ENCODE measurements around the gene PERCC1.

DNA sequence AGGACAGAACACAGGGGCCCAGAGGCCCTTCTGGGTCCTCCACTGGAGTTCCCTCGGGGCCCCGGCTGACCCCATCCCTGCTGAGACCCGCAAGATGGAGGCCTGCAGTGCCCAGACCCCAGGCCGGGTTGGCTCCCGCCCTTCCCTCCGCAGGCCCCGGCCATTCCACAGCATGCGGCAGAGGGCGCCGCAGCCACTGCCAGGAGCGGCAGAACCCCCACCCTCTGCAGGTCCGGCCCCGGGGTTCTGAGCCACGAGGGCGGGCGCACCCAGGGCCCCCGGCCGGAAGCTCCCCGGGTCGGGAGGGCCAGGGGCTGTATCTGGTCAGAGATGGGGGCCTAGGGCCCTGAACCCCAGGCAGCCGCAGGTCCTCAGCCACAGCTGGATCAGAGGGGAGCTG, 2.4 kb upstream of the PERCC1 start:
- no peak for TF ChIP-seq POLR2A (IDR thresholded peaks at IDR 0.05; ENCODE audit: low read length)
- no peak for TF ChIP-seq GATA1 (IDR thresholded peaks at IDR 0.05; ENCODE audit: low read depth, low read length)
